HG03095 (cell line): ENCODE results near the gene RBKS.
"Not testable (repeated sequence)": the region's sequence is repeated elsewhere in the genome, so short reads cannot be mapped to it uniquely, and the experiment has no call there.

Experiments
- ATAC-seq: cut with Tn5 transposase; IDR thresholded peaks from one replicate; pipeline ENCODE4 v1.9.1; 2021; ENCODE audit warnings: moderate library complexity; ENCODE audit not compliant: unreplicated experiment

The RBKS gene

DNA sequence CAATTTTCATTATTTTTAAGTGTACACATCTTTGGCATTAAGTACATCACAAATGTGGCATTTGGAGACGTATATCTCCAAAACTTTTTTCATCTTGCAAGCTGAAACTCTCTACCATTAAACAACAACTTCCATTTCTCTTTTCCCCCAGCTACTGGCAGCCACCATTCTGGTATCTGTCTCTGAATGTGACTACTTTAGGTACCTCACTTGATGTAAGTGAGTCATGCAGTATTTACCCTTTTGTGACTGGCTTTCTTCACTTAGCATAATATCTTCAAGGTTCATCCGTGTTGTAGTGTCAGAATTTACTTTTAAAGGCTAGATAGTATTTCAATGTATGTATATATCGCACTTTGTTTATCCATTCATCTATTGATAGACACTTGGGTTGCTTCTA is 17.4 kb upstream of the RBKS start:
- no peak for ATAC-seq

DNA sequence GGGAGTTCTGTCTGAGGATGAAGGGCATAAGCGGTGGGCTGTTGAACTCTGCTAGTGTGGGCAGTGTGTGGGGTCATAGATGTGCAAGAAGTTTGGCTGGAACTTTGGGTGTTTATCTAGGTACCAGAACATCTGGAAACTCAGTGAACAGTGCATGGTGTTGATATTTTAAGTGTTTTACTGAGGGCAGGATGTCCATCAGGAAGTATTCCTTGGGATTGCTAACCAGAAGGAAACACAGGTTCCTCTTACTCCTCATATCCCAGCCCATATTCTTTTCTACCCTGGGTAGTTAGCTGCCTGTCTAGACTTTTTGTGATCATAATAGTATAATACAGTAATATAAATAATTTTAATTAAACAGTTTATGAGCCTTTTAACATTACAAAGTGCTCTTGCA is 15.9 kb upstream of the RBKS start:
- no peak for ATAC-seq

DNA sequence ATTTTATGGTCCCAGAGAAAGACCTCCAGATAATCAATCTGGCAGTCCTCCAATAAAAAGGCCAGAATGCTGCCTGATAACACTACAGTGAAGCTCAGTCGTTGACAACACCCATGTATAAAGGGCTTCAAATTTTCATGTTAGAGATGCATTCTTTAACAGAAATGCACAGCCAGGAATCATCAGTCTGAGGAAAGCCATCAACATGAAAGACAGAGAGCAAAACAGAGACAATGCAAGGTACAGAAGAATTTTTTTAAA is 14.1 kb upstream of the RBKS start:
- ATAC-seq = no peak

DNA sequence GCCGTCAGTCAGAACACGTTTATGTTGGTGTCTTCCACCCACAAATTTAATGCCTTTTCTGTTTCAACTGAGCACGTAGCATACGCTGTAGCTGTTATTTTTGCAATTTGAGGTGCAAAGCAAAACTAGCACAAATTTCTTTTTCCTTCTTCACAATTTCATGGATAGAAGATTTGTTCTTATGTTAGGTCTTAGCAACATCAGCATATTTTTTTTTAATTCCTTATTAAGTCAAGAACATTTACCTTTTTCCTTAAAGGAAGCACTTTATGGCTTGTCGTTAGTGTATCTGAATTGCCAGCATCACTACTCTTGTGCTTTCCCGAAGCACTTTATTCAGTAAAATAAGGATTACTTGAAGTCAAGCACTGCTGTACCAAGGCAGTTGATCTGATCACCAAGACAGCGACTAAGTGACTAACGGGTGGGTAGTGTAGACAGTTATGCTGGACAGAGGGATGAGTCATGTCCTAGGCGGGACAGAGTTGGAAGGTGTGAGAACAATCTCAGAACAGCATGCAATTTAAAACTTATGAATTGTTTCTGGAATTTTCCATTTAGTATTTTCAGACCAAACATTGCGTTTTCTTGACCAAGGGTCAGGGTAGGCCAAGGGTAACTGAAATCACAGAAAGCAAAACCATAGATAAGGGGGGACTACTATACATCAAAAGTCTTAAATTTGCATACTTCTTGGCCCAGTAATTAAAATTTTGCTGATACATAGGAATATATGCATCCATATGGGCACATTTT is 13.6 kb upstream of the RBKS start:
- no peak for ATAC-seq

DNA sequence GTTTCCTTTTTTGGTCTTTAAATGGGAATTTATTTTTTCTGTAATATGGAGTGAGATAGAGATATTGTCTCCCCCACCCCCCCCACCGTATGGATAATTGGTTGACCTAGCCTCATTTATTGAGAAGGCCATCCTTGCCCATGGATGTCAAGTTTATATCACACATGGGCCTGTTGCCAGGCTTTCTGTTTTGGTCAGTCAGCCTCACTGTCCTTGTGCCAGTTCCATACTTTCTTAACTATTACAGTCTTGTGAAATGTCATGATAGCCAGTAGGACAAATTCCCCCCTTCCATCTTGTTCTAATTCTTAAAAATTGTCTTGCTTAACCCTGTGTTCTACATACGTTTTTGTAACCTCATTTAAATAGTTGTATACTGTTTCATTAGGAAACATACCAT is 12.8 kb upstream of the RBKS start:
- no peak for ATAC-seq

DNA sequence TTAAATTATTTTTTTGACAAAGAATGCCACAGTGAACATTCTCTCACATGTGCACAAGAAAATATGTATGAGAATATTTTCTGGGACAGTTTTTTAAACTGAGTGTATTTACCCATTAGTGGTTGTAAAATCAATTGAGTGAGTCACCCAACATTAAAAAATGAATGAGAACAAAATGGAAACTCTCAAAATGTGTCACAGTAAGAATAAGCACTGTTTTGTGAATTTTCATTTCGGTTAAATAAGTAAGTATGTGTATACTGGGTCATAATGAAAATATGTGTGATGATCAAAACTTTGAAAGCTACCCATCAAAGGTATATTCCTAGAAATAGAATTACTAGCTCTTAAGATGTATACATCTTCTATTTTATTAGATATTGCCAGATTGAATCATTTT is 11.9 kb upstream of the RBKS start:
- ATAC-seq = no peak

DNA sequence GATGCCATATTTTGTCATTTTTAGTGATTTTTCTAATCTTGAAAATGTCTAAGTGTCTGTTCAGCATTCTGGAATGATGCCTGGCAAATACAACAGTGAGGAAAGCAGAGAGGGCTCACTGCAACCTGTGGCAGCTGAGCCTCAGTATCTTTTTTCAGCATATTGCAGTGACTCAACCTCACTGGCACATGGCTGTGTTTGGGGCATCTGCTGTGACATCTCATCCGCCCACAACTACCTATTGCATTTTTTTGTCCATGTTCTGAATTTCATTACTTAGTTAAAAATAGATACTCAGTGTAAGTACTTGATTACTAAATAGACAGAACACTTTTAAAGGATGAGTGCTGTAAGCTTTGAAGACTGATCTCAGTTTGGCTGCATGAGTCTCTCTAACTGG is 11.0 kb upstream of the RBKS start:
- no peak for ATAC-seq

DNA sequence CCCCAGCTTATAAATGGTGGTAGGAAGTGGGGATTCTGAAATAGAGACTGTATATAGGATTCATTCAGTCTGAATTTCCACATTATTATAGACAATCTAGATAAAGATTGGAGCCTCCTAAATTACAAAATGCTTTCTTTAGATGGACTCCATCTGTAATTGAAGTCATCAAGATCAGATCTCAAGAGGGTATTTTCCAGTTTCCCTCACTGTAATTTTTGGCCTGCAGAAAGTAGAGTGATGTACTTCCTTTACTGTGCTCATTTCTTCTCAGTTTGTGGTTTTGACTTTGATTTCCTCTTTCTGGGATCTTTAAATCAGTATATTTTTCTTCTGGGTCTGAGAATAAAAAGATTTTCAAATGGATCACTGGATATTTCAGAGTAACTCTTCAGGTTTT is 7.5 kb upstream of the RBKS start:
- no peak for ATAC-seq

DNA sequence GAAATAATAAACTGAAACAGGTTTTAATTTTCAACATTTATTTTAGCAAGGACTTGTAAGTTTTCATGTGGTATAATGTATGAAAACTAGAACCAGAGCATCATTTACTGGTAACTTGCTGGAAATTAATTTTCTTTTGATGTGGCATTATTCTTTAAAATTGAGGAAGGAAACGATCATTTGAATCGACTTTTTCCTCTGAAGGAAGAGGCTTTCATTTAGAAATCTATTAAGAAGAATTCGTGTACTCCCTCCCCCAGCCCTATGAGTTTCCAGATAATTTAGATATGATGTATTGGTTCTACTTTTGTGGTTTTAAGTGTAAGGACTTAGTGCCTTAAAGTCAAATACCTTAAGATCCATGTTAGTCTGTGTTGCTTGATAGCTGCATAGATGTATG is 2.8 kb upstream of the RBKS start:
- no peak for ATAC-seq

DNA sequence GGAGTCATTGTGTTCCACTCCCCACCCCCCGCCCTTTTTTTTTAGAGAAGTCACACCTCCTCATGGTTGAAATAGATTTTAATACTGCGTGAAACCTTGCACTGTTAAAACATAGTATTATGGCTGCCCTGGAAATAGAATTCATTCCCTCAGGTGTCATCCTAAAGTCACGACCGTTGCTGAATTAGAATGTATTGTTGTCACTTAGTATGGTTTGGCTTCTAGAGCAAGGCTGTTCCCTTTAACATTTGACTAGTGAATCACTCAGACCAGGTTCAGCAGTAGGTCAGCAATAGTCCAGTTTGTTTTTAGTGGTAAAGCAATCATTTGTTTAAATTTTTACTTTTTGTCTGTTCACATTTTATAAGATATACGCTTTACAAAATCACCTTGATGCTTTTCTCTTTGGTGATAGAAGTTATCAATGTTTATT is 1.5 kb upstream of the RBKS start:
- ATAC-seq = no peak

DNA sequence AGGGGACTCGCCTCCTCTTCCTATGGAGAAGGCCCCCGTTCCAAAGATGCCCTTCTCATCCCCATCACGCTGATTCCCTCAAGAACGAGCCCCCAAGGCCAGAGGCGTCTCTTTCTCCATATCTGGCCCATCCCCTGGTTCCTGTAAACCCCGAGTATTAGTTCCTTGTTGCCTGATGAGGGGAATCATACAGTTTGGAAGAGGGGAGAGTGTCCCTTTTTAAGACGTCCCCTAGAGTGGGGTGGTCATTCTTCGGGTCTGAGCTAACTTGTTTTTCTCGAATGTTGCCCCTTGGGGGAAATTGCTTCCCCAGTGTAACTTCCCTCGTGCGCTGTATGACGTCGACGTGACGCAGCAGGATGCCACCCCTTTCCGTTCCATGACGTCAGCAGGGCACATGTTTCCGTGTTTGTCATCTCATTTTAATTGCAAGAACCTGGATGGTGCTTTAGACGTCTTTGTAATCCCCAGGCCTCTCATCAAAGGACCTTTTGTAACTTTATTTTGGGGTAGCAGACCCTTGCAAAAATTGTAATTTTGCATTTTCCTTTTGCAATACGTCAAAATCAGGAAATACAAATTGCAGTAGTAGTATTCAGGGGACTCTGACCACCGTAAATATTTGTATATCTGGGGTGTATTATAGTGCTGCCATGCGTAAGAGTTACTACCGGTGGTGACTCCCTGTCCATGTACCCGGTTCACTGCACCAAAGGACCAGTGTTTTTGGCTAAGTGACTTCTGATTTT is 911 bp upstream of the RBKS start:
- no peak for ATAC-seq

DNA sequence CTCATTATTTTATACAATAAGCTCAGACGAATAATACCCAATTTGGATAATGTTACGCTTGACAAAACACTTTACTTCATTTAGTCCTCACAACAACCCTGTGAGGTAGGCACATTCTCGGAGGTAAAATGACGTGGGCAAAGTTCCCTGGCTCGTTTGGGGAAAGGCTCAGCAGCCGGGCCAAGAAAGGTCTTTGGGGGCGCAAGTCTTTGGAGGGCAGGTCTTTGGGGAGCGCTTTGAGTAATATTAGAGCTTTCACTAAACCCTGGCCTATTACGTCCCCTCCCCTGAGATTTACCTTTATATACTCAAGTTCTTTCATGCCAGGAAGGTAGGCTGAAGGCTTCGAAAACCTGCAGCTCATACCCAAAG is 427 bp downstream of the RBKS start:
- ATAC-seq = peak; percentile 17

DNA sequence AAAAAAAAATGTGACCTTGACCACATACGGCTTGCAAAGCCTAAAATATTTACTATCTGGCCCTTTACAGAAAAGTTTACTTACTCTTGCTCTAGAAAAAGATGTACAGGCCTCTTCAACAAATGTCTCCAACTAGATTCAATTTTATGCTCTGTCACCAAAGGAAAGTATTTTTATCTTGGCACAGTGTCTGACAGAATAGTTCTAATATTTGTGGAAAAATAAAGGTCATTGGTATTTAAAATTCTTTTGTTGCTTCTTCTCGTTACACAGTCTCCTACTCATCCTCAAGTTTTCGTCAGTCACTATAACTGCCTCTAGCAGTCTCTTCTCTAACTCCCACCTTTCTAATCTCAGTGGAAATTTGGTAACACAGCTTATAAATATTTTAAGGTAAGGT is 1.4 kb downstream of the RBKS start:
- no peak for ATAC-seq

DNA sequence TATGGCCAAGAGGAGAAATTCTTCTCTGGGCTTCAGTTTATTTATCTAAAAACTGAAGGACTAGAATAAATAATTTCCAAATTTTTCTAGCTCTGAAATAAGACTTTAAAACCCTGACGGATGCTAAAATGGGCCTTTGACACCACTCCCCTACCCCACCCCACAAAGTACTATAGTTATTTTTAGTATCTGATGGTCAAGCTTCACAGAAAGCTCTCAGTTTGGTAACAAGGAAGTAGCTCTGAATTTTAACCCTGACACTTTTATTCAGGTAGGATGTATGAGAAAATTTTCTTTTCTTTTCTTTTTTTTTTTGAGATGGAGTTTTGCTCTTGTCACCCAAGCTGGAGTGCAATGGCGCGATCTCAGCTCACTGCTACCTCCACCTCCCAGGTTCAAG is 2.4 kb downstream of the RBKS start:
- no peak for ATAC-seq

DNA sequence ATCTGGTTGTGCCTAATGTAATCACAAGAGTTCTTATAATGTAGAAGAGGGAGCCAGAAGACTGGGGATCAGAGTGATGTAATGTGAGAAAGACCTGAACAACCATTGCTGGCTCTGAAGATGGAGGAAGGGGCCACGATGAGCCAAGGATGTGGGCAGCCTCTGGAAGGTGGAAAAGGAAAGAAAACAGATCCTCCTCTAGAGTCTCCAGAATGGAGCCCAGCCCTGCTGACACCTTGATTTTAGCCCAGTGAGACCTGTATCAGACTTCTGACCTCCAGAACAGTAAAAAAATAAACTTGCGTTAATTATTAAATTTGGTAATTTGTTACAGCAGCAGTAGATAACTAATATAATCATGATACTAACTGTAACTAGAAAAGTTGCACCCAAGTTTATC is 3.1 kb downstream of the RBKS start:
- no peak for ATAC-seq

DNA sequence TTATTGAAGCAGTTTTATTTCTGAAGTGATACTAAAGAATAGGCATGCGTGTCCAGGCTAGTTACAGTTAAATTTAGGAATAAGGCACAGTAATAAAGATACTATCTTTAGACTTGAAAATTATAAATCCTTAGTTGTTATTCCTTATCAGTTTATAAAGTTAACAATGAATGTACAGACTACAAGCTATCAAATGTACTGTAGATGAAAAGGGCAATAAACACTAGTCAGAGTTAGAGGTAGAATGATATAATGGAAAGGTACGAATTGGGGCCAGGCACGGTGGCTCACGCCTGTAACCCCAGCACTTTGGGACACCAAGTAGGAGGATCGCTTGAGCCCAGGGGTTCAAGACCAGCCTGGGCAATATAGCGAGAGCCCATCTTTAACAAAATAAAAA is 3.9 kb downstream of the RBKS start:
- no peak for ATAC-seq

DNA sequence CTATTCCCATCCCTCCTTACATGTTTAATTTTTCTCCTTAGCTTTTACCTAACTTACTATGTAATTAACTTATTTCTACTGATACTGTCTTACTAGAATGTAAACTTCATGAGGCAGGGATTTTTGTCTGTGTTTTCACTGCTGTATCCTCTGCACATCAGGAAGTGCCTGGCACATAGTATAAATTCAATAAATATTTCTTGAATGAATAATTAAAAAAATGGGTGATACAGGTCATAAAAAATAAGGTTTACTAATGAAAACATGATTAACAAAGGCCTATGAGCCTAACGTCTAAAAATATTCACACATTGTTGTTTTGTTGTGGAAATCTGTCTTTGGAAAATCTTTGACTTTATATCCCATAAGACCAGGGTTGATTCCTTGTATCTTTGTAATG is 4.5 kb downstream of the RBKS start:
- no peak for ATAC-seq

DNA sequence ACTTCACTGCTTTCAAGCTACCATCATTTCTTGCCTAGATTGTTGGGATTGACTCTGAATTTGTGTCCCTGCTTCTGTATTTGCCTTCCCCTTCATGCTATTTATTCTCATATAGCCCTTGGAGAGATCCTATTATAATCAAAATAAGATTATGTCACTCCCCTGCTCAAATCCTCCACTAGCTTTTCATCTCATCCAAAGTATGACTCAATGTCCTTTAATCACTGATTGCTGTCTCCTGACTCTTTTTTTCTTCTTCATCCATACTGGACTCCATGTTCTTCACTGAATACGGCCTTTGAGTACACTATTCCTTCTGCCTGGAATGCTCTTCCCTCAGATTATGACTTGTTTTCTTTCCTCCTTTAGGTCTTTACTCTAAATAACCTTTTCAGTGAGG is 5.0 kb downstream of the RBKS start:
- no peak for ATAC-seq

DNA sequence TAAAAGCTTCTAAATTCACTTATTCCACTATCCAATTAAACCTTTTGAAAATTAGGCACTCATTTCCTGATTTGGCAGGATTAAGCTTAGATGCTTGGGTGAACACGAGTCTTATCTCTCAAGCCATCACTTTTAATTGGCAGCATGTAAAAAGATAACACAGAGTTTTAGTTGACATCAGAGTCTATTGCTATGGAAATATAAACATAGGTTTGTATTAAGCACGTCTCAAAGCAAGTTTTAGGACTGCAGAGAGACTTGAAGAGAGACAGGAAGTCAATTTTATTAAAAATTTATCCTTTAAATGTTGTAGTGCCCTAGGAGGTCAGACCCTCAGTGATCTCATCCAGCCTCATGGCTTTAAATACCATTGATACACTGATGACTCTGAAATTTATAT is 5.6 kb downstream of the RBKS start:
- no peak for ATAC-seq

DNA sequence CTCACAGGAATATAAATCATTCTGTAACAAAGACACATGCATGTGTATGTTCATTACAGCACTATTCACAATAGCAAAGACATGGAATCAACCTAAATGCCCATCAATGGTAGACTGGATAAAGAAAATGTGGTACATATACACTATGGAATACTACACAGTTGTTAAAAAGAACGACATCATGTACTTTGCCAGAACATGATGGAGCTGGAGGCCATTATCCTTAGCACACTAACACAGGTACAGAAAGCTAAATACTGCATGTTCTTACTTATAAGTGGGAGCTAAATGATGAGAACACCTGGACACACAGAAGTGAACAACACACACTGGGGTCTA is 7.6 kb downstream of the RBKS start:
- not testable (repeated sequence) for ATAC-seq

DNA sequence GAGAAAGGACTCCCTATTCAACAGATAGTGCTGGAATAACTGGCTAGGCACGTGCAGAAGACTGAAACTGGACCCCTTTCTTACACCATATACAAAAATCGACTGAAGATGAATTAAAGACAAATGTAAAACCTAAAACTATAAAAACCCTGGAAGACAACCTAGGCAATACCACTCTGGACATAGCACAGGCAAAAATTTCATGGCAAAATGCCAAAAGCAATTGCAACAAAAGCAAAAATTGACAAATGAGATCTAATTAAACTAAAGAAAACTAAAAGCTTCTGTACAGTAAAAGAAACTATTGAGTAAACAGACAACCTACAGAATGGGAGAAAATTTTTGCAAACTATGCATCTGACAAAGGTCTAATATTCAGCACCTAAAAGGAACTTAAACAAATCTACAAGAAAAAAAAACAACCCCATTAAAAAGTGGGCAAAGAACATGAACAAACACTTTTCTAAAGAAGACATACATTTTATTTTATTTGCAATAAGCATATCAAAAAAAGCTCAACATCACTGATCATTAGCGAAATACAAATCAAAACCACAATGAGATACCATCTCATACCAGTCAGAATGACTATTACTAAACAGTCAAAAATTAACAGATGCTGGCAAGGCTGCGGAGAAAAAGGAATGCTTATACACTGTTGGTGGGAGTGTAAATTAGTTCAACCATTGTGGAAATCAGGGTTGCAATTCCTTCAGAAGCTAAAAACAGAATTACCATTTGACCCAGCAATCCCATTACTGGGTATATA is 8.2 kb downstream of the RBKS start:
- not testable (repeated sequence) for ATAC-seq

DNA sequence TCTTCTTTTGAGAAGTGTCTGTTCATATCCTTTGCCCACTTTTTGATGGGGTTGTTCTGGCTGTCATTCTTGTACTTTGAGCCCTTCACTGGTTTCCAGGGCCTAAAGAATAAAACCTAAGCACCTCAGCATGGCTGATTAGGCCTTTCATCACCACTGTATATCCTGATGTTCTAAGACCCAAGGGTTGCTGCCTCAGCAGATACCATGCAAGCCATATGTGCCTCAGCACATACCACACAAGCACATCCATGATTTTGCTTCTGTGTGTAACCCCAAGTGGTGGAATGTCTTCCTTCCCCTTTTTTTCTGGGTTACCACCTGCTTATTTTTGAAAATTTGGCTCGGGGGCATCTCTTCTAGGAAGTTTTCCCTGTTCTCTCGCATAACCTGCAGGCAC is 11.4 kb downstream of the RBKS start:
- ATAC-seq = no peak
